Brain microvascular endothelial cell (primary cell): Measurements from ENCODE around the gene ELAVL1.
"Not testable (repeated sequence)": the region's sequence is repeated elsewhere in the genome, so short reads cannot be mapped to it uniquely, and the experiment has no call there.

Source experiments
- DNase-seq: peaks from one replicate; pipeline ENCODE4 v3.0.0-alpha.2; 2020
- H3K27ac ChIP-seq: fragments of 250-450 bp; sonication (Bioruptor Pico); 2 replicates; pipeline ENCODE4 v1.5.1; 2020; ENCODE audit warnings: mild to moderate bottlenecking, moderate library complexity
- H3K27me3 ChIP-seq: fragments of 250-450 bp; sonication (Bioruptor Pico); replicated peaks from 2 replicates; pipeline ENCODE4 v1.5.1; 2020; ENCODE audit warnings: mild to moderate bottlenecking
- H3K36me3 ChIP-seq: fragments of 250-450 bp; sonication (Bioruptor Pico); replicated peaks from 2 replicates; pipeline ENCODE4 v1.5.1; 2020; ENCODE audit warnings: mild to moderate bottlenecking
- H3K4me3 ChIP-seq: 2 replicates; pipeline ENCODE4 v1.5.1; 2011; ENCODE audit warnings: low read depth, mild to moderate bottlenecking, control low read depth, low read length, moderate library complexity
- in situ Hi-C: cut with HindIII; loops from 2 replicates; pipeline ENCODE4 v1.10.0; 2017; ENCODE audit warnings: low sequenced_read_pairs, low pct_ligation_motif_present
- TF ChIP-seq, protein P1 (sequence below): IDR thresholded peaks from 2 replicates; pipeline ENCODE4 v1.5.1; 2011; ENCODE audit warnings: low read depth, mild to moderate bottlenecking, moderate library complexity, low read length, control low read depth, inconsistent platforms; ENCODE audit errors: missing control alignments

Gene ELAVL1

DNA sequence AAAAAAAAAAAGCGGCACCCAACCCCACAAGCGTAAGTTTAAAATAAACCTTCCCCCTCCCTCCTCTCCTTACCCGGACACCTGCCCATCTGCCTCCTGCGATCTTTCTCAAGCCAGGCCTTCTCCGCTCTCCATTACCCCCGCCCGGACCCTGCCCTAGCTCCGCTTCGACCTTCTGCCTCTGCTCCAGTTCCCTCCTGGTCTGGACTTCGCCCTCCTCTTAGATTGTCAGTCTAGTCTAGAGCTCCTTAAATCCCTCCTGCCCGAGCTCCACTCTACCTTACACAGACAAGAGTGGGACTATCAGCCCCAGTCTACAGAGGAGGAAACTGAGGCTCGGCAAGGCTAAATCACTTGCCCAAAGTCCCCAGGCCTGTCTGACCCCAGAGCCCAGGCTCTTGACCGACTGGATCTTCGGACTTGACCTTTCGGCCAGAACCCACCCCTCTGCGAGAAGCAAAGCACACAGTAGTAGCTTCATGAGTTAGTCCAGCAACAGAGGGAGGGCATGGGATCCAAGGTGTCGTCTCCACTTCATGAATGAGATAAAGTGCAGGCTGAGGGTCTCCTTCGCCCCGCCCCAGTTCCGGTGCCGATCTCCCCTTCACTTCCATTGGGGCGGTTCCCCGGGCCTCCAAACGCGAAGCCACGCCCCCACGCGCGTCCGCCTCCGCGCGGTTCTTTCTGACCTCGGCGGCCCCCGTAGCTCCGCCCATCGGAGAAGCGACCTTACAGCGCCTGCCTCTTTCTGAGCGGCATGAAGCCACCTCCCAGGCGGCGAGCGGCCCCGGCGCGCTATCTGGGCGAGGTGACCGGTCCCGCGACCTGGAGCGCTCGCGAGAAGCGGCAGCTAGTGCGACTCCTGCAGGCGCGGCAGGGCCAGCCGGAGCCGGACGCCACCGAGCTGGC, 85.6 kb downstream of the ELAVL1 start, which contains the start of gene SNAPC2:
Gene SNAPC2 (plus strand): TSS at position 729 of the 909 bp plus-strand sequence. CDS start 29 bp downstream, at position 758.
- peaks cover 10% of the 10 kb centered on the region for H3K36me3 ChIP-seq
- DNase-seq: peak; percentile 92
- in situ Hi-C loops: no loop called here
- H3K27me3 ChIP-seq: peaks cover 14% of the 10 kb centered on the region
- TF ChIP-seq, protein P1, sequence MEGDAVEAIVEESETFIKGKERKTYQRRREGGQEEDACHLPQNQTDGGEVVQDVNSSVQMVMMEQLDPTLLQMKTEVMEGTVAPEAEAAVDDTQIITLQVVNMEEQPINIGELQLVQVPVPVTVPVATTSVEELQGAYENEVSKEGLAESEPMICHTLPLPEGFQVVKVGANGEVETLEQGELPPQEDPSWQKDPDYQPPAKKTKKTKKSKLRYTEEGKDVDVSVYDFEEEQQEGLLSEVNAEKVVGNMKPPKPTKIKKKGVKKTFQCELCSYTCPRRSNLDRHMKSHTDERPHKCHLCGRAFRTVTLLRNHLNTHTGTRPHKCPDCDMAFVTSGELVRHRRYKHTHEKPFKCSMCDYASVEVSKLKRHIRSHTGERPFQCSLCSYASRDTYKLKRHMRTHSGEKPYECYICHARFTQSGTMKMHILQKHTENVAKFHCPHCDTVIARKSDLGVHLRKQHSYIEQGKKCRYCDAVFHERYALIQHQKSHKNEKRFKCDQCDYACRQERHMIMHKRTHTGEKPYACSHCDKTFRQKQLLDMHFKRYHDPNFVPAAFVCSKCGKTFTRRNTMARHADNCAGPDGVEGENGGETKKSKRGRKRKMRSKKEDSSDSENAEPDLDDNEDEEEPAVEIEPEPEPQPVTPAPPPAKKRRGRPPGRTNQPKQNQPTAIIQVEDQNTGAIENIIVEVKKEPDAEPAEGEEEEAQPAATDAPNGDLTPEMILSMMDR: no peak
- H3K27ac ChIP-seq: peak within 1 kb of the TSS; percentile 54
- H3K4me3 ChIP-seq: peak within 1 kb of the TSS; percentile 66

DNA sequence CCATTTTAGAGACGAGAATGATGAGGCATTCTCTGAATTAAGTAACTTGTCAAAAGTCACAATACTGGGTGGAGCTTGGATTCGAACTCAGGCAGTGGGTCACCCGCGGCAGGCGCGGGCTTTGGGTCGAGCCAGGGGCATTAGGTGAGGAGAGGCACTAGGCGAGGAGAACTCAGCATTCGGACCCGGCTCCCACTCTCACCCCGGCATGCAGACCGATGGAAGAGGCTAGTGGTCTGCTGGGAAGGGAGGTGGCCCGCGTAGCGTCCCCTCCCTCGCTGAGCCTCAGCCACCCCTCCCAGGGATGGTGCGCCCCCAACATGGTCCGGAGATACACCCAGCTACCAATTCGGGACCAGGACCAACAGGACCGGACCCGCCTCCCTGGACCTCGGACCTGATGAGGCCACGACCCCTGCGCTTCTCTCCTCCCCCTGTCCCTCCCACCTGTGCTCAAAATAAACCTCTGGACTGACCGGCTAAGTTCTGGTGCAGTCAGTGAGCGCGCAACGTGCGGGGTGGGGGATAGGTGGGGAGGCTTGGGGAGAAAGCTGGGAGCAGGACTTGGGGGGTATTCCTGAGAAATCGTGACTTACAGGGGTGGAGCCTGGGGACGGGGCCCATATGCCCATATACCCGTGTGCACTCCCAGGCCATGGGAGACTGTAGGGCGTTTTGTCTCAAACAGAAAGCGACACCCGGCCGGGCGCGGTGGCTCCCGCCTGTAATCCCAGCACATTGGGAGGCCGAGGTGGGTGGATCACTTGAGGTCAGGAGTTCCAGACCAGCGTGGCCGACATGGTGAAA, 86.6 kb downstream of the ELAVL1 start:
- Histone ChIP-seq H3K36me3 (peaks cover 10% of the 10 kb centered on the region), H3K27ac (no peak overlapping the region), H3K4me3 (no peak overlapping the region), H3K27me3 (peaks cover 14% of the 10 kb centered on the region)
- in situ Hi-C loops: no loop called here
- no peak for DNase-seq
- TF ChIP-seq, protein P1: no peak

DNA sequence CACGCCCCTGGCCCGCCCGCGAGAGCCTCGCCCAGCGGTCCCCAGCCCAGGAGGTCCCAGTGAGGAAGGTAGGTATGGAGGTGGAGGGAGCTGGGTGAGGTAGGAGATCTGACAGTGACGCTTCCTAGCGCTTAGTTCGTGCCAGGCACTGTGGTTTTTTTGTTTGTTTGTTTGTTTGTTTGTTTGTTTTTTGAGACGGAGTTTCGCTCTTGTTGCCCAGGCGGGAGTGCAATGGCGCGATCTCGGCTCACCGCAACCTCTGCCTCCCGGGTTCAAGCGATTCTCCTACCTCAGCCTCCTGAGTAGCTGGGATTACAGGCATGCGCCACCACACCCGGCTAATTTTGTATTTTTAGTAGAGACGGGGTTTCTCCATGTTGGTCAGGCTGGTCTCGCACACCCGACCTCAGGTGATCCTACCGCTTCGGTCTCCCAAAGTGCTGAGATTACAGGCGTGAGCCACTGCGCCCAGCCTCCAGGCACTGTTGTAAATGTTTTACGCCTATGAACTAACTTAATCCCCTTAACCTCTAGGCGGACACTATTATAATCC, 87.3 kb downstream of the ELAVL1 start:
- H3K27ac ChIP-seq, in situ Hi-C loops, H3K36me3 ChIP-seq, DNase-seq: not testable (repeated sequence)
- H3K4me3 ChIP-seq: peak overlapping the region; percentile 12
- peaks cover 14% of the 10 kb centered on the region for H3K27me3 ChIP-seq

DNA sequence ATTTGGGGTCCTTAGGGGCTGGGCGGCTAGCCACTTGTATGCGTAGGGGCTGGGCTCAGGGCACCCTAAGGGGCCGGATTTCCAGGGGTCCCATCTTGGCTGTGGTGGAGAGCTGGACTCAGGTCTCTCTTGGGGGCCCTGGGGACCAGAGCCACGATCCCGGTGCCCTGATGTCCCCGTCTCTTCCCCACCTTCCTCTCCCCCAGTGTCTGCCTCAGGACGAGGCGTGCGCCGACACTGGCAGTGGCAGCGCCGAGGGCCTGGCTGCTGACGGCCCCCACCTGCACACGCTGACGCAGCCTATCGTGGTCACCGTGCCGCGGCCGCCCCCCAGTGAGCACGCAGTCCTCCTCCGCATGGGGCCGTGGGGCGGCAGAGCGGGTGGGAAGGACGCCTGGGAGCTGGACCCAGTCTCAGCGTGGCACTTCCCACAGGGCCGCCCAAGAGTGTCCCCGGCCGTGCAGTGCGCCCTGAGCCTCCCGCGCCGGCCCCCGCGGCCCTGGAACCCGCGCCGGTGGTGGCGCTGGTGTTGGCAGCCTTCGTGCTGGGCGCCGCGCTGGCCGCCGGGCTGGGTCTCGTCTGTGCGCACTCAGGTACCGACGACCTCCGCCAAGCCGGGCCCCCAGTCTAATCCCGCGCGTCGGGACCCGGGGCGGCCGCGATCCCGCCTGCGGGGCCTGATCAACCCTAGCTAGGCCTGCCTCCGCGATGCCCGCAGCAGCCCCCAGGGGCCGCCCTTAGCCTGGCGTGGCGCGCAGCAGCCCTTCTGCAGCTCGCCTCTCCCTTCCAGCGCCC, 88.0 kb downstream of the ELAVL1 start:
- H3K27me3 ChIP-seq: peaks cover 14% of the 10 kb centered on the region
- TF ChIP-seq, protein P1: peak; percentile 65
- DNase-seq: peak; percentile 29
- in situ Hi-C loops: no loop called here
- peaks cover 8% of the 10 kb centered on the region for H3K36me3 ChIP-seq
- H3K27ac ChIP-seq: no peak overlapping the region
- peak overlapping the region; percentile 35 for H3K4me3 ChIP-seq

DNA sequence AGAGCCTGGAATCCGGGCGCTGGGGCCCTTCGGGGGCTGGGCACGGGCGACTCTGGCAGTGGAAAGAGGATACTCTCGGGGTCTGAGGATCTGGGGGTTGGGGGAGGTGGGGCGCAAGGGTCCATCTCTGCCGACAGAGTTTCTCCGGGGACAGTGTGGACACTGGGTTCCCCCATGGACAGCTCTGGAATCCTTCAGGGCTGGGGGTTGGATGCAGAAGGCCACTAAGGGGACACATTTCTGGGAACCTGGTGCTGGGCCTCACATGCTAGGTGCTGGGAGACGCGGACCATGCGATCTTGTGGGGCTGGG, 88.5 kb downstream of the ELAVL1 start:
- Histone ChIP-seq H3K4me3 (no peak overlapping the region), H3K36me3 (peaks cover 6% of the 10 kb centered on the region), H3K27ac (no peak overlapping the region), H3K27me3 (peaks cover 14% of the 10 kb centered on the region)
- no peak for DNase-seq
- TF ChIP-seq, protein P1: no peak
- in situ Hi-C loops: no loop called here
